ENCODE measurements around the gene GNPTAB.
A peak's percentile ranks its signal among the peaks of the same experiment; 100 is the strongest.

The GNPTAB gene

GRCh38 chr12:101802486-101802885, 28.3 kb downstream of the GNPTAB start:
- DNase-seq = no peak

- DNase-seq = no peak
Measured at GRCh38 chr12:101799774-101800173, 31.0 kb downstream of the GNPTAB start.

GRCh38 chr12:101795786-101796185, 35.0 kb downstream of the GNPTAB start:
- DNase-seq = peak; percentile 22

DNA sequence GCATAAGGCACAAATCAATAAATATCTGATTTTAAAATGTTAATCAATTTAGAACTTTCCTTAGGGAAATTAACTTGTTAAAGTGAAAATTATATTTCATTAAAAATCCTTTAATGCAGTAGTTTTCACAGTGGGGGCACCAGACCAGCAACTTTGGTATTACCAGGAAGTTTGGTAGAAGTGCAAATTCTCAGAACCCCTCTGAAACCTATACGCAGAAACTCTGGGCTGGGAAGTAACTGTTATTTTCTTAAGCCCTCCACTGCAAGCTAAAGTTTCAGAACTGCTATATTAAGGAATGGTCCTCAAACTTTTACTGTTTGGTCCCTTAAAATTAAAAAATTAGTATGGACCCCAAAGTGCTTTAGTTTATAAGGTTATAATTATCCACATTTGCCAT, 35.7 kb downstream of the GNPTAB start:
- DNase-seq = peak; percentile 40

DNA sequence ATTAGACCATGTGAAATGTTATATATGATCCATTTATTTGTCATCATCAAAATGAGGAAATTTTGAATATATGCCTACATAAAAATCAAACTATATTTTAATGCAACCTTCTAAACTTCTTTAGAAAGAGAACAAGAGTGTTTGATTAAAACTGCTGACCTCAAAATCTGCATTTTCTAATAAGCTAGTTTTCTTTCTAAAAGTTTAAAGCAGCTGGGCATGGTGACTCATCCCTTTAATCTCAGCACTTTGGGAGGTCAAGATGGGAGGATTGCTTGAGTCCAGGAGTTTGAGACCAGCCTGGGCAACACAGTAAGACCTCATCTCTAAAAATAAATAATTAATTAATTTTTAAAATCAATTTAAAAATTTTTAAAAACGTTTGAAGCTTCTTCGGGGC, 36.2 kb downstream of the GNPTAB start:
- no peak for DNase-seq

- no peak for DNase-seq
Measured at GRCh38 chr12:101793401-101793800, 37.4 kb downstream of the GNPTAB start.

- no peak for DNase-seq
Measured at GRCh38 chr12:101792046-101792931, 38.5 kb downstream of the GNPTAB start.

DNA sequence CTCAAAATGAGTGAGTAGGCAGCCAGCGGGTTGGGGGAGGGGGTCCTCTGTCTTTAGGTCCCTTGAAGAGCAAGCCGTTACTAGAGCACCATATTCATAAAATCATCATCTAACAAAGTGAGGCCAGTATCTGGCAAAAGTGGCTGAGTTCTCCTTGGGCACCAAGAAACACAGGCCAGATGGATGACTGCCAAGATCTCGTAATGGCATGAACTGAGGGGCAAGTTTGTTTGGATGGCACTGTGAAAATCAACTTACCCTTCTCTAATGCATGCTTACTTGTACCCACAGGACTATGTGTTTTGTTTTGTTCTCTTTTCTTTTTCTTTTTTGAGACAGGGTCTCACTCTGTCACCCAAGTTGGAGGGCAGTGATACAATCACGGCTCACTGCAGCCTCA, 41.6 kb downstream of the GNPTAB start:
- DNase-seq = no peak

GRCh38 chr12:101785671-101786070, 45.1 kb downstream of the GNPTAB start:
- DNase-seq = no peak

- no peak for DNase-seq
Measured at GRCh38 chr12:101784376-101784775, 46.4 kb downstream of the GNPTAB start.

GRCh38 chr12:101783838-101784237, 46.9 kb downstream of the GNPTAB start:
- DNase-seq = no peak

GRCh38 chr12:101783150-101783549, 47.6 kb downstream of the GNPTAB start:
- DNase-seq = no peak

DNA sequence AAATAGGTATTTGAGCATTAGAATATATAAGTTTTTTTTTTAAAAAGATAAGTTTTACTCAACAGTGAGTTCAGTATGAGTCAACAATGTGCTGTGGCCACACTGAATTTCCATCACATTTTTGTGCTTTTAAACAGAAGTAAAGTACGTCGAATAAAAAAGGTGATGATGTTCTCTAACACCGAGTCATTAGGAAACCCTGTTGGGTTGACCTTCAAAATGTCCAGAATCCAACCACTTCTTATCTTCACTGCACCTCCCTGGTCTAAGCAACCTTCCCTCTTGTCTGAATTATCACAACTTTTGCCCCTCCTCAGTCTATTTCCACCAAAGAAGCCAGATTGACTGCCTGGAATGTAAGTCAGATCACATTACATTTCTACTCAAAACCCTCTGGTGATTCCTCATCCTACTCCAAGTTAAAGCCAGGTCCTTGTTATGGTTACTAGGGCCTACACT, 48.5 kb downstream of the GNPTAB start:
- DNase-seq = no peak

GRCh38 chr12:101781834-101782233, 48.9 kb downstream of the GNPTAB start:
- no peak for DNase-seq

GRCh38 chr12:101780599-101780998, 50.2 kb downstream of the GNPTAB start:
- peak; percentile 19 for DNase-seq

- DNase-seq = no peak
Measured at GRCh38 chr12:101779626-101780025, 51.1 kb downstream of the GNPTAB start.

- no peak for DNase-seq
Measured at GRCh38 chr12:101779200-101779599, 51.6 kb downstream of the GNPTAB start.

DNA sequence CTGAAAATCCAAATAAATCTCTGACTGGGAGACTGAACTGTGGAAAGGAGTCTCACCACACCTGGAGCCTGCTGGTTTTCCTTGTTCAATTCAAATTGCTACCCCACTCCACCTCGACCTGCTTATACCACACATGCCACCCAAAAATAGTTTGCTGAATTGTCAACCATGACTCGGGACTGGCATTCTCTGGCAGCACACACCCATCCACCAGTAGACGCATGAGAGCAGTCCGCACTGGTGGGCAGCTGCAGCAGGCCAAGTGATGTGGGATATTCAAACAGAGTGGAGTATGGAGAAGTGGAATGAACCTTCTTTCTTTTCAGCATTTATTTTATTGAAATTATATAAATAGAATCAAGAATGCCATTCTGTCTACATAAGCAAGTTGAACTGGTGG, 52.8 kb downstream of the GNPTAB start:
- DNase-seq = no peak

DNA sequence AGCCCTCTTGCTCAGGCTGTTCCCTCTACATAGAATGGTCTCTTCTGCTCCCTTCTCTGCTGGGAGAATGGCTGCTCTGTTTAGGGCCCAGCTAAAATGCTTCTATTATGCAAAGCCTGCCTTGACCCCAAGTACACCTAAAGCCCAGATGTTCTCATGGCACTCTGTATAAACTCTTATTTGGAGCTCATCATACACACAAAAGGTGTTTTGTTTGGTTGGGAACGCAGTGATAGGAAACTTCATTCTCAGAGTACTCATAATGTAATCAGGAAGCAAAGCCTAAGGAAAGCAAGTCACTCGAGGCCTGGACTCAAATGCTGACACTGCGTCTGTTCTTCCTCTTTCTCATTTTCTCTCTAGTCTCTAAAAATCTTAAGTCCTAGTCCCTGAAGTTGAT, 53.3 kb downstream of the GNPTAB start:
- DNase-seq = peak; percentile 61

GRCh38 chr12:101775816-101776215, 54.9 kb downstream of the GNPTAB start:
- DNase-seq = peak; percentile 56

DNA sequence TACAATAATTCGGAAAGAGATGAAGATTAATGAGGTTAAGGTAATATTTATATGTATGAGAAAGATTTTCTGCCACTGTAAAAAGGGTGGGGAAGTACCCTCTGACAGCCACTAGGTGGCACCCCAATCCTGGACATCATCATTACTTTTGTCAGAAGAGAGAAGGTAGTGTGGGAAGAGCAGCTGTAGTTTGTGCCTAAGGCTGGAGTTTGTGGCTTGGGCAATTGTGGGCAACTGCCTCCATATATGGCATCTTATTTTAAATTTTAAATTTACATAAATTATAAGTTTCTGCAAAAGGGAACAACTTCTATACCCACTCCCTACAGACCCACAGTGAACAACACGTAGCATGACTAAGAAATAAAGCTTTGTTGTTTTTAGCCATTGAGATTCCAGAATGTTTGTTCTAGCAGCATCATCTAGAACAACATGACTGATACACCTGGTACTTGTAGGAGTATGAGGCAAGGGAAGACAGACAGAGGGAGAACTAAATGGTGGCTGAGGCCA, 57.1 kb downstream of the GNPTAB start:
- peak; percentile 72 for DNase-seq

GRCh38 chr12:101772012-101772775, 58.6 kb downstream of the GNPTAB start:
- DNase-seq = peak; percentile 85

- DNase-seq = no peak
Measured at GRCh38 chr12:101769865-101770264, 60.9 kb downstream of the GNPTAB start.

DNA sequence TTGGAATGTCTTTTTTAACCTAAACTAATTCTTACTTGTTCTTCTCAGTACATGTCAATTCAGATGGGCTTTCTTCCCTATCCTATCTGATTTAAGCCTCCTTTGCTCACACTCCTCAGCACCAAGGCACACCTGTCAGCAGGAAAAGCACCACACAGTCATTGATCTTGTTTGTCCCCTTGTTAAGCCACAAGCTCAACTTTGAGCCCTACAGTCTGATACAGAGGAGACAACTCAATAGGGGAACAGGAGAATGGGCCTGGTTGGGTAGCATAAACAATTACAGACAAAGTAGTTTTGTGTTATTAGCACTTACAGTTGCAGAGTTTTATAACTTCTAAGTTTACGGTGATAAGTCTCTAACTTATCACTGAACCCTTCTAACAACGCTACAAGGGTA, 62.0 kb downstream of the GNPTAB start:
- no peak for DNase-seq
